Fibroblast of lung (primary cell): ENCODE measurements around the gene TMEM169.

Source experiments
- CTCF ChIP-seq, 2 donors: IDR thresholded peaks in 1 of 2; conservative IDR thresholded peaks in 1 of 2; 1 replicate in 1 of 2; 2 replicates in 1 of 2; pipeline ENCODE4 v1.5.1; 2011 to 2012; ENCODE audit warnings: low read length in 2 of 2, control low read depth in 1 of 2, inconsistent platforms in 1 of 2, low read depth in 1 of 2, mild to moderate bottlenecking in 1 of 2
- EZH2 ChIP-seq: IDR thresholded peaks from 2 replicates; pipeline ENCODE4 v1.5.1; 2012; ENCODE audit warnings: low read length, control low read depth, mild to moderate bottlenecking; ENCODE audit errors: missing control alignments

- peak; percentile 65 to 94 for TF ChIP-seq CTCF (conservative IDR thresholded peaks at IDR 0.05 in 1 of 2, IDR thresholded peaks at IDR 0.05 in 1 of 2; ENCODE audit: low read depth in 1 of 2, low read length in 2 of 2)
- TF ChIP-seq EZH2, result no peak
Observed at GRCh38 chr2:216034065-216034464, 47.7 kb upstream of the TMEM169 start.
